Measurements from ENCODE around the gene GEMIN7.

Gene GEMIN7

DNA sequence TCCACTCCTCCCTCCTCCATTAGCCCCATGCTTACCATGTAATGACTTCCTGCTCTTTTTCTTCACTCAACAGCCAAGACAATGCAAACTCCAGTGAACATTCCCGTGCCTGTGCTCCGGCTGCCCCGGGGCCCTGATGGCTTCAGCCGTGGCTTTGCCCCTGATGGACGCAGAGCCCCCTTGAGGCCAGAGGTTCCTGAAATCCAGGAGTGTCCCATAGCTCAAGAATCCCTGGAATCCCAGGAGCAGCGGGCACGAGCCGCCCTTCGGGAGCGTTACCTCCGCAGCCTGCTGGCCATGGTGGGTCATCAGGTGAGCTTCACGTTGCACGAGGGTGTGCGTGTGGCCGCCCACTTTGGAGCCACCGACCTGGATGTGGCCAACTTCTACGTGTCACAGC, 11.0 kb downstream of the GEMIN7 start:
- DNase-seq (ENCODE audit: low read depth) = no peak

DNA sequence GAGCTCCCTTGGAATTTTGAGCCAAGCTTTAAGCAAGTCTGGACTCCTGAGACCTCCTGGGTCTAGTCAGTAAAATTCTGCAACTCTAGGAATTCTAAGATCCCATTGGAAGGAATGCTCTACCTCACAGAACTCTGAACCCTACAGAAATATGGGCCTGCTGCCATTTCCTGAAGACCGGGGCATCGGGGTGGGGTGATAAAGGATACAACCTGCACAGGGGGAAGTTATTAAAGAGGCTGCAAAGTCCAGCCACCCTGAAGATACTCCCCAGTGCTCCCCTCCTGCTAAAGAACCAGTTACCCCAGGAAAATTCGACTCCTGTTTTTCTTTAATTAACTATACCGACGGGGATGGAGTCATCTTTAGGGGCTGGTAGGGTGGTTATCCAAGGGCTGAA, 11.5 kb downstream of the GEMIN7 start:
- DNase-seq (ENCODE audit: low read depth) = no peak

- DNase-seq (ENCODE audit: low read depth) = peak; percentile 99
Measured at GRCh38 chr19:45091031-45091923, 12.2 kb downstream of the GEMIN7 start.

DNA sequence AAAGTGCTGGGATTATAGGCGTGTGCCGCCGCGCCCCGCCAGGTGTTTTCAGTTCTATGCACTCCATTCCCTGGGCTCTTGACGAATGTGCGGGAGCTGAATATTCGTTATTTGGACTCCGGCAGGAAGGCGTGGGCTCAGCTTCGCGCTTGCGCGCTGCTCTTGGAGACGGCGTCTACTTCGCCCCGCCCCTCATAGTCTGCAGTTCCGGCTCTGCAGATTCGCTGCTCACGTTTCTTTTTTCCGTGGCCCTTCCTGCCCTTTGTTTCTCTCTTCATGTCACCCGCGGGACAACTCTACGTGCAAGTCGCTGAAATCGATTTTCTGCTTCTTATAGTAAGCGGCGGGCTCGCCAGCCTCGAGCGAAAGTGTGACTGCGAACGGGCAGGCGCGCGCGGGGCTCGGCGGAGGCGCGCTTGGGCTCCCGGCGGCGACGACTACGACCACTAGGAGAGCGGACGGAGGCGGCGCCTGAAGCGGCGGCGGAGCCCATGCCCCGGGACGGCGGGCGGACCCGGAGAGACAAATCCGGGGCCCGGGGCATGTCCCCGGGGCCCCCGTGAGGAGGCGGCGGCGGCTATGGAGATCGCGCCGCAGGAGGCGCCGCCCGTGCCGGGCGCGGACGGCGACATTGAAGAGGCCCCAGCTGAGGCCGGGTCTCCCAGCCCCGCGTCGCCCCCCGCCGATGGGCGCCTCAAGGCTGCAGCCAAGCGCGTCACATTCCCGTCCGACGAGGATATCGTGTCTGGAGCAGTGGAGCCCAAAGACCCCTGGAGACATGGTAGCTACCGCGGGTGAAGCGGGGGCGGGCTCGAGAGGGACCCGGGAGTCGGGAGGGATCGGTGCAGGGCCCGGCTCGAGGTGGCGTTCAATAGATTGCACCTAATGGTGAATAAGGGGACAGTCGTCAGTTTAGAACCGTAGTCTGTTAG, 14.0 kb downstream of the GEMIN7 start, which contains the start of gene PPP1R37:
TSS of gene PPP1R37 (plus strand) at position 433 of the 932 bp plus-strand sequence. CDS start at position 580, 147 bp downstream.
- DNase-seq (ENCODE audit: low read depth) = peak; percentile 99

GRCh38 chr19:45094137-45094536, 15.1 kb downstream of the GEMIN7 start:
- DNase-seq (ENCODE audit: low read depth) = no peak

GRCh38 chr19:45094707-45095106, 15.6 kb downstream of the GEMIN7 start:
- no peak for DNase-seq (ENCODE audit: low read depth)

- DNase-seq (ENCODE audit: low read depth) = no peak
Measured at GRCh38 chr19:45095496-45096413, 16.7 kb downstream of the GEMIN7 start.

DNA sequence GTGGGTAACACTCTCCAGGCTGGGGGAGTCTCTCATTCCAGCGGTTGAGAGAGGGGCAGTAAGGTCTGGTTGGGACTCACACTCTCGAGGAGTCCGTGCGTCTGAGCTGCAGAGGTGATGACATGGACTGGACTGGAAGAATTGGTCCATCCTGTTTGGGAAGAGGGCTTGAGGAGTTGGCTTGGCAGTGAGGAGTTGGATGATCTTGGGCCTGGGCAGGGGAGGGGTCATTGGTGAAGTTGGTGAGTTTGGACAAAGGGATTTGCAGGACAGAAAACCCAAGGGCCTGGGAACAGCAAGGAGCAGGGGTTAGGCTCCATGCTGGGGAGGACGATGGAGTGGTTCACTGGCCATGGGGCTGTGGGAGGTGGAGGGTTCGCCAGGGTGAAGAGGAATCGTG, 17.6 kb downstream of the GEMIN7 start:
- no peak for DNase-seq (ENCODE audit: low read depth)

- no peak for DNase-seq (ENCODE audit: low read depth)
Measured at GRCh38 chr19:45097450-45097775, 18.4 kb downstream of the GEMIN7 start.

DNA sequence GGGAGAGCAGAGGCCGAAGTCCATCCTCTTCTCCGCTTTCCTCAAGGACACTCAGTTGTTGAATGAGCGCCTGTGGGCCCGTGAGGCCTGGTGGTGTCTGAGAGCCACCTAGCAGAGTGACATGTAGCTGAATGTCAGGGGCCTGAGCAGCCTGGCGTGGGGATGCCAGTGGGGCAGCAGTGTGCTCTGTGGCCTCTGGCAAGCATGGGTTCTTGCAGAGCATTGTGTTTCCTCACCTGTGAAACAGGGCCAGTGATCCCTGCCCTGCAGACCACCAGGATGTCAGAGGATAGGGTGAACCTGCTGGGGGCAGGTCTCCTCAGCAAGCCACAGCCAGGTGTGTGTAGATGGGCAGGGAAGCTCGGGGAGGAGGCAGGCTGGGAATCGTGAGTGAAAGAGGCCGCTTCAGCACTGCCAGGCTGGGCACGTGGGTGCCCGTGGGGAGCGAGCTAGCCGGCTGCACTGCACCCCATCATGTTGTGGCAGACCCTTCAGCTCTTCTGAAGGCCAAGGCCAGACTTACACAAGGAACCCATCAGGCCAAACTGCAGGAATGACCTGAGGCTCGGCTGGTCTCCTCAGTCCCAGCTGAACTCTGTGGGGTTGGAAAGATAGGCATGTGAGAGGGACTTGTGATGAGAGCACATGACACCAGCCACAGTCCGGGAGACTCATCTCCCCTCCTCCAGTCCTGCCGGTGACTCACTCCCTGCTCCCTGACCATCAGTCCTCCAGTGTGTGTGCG, 18.9 kb downstream of the GEMIN7 start:
- DNase-seq (ENCODE audit: low read depth) = peak; percentile 96

- no peak for DNase-seq (ENCODE audit: low read depth)
Measured at GRCh38 chr19:45098521-45099466, 19.7 kb downstream of the GEMIN7 start.

DNA sequence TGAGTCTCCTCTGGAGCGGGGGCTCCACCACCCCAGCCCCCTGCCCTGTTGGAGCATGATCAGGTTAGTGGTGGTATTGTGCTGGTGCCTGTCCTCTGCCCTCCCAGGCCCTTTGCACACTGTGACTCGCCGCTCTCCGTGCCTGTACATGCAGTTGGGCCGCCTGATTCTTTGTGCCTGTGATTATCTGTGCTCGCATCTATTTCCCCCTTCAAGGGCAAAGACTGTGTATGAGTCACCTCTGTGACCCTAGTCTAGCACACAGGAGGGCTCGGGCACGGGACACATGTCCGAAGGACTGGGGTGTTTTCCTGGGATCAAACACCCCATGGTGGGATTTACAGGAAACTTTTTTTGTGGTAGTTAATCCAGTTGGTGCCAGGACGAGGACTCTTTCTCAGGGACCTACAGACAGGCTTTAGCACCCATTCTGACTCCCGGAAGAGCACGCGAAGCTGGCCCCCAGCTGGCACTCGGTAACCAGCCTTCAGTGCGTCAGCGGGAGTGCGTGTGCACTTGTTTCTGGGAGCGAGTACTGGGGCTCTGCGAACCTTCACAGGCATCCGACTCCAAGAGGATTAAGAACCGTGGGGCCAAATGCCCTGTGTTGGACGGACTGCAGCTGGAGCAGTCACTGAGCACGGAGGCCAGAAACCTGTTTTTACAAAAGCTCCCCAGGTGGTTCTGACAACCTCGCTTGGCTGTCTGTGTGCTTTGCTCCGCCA, 20.6 kb downstream of the GEMIN7 start:
- DNase-seq (ENCODE audit: low read depth) = peak; percentile 43

DNA sequence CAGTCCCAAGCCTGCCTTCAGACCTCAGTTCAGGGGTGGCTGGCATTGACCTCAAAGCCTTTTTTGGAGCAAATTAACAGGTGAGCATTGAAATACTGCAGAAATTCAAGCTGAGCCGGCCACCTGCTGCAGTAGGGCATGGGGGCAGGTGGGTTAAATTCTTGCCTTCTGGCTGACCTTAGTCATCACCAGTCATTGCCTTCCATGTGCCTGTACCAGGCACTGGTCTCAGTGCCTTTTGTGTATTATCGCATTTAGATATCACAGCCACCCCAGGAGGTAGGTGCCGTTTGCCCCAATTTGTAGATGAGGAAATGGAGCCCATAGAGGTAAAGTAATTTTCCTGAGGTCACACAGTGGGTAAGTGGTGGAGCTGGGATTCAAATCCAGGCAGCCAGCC, 21.1 kb downstream of the GEMIN7 start:
- DNase-seq (ENCODE audit: low read depth) = no peak

- DNase-seq (ENCODE audit: low read depth) = peak; percentile 35
Measured at GRCh38 chr19:45100846-45101252, 21.8 kb downstream of the GEMIN7 start.

- DNase-seq (ENCODE audit: low read depth) = no peak
Measured at GRCh38 chr19:45101806-45102205, 22.7 kb downstream of the GEMIN7 start.

- no peak for DNase-seq (ENCODE audit: low read depth)
Measured at GRCh38 chr19:45102481-45102880, 23.4 kb downstream of the GEMIN7 start.

GRCh38 chr19:45103156-45103507, 24.1 kb downstream of the GEMIN7 start:
- DNase-seq (ENCODE audit: low read depth) = no peak

- DNase-seq (ENCODE audit: low read depth) = no peak
Measured at GRCh38 chr19:45103508-45104319, 24.7 kb downstream of the GEMIN7 start.

Data from ELR (cell line).